ENCODE results near the gene FUCA2. TPM values are rescaled to one million over a fixed set of nuclear protein-coding genes. Genes with fewer than 3 reads are reported as not detected.

Gene FUCA2
- total RNA-seq, 1 experiment from 2014 or later, result 72.1 TPM

DNA sequence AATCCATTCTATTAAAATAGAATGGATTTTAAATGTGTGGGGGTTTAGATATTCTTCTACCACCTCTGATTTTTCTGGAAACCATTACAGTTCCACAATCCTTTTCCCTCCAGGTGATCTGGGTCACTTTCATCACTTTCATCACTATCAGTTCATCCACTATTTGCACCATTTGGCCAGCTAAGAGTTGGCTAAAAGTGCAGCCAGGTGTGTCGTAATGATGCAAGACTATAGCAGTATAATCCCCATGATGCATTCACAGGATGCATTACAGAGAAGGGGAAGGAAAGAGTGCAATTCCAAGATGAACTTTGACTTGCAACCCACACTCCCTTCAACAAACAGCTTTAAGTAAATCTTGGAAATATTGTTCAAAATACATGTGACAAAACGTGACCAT lies 4.9 kb downstream of the FUCA2 start:
- no peaks in the 10 kb centered on the region for H4K20me1 ChIP-seq (ENCODE audit: control insufficient read depth, insufficient read depth, insufficient read length)
- peaks cover 14 to 49% (median 25%) of the 10 kb centered on the region in 3 experiments; a peak in 6 of 7 replicates for H3K36me3 Mint-ChIP-seq (ENCODE audit: insufficient read depth in 1 of 3, low read depth in 3 of 3)
- H2AFZ ChIP-seq (ENCODE audit: low read length), result no peak overlapping the region
- no peaks in the 10 kb centered on the region for H3K9me3 ChIP-seq (ENCODE audit: control insufficient read depth, low read depth, low read length)
- H3K23me2 ChIP-seq (ENCODE audit: insufficient read length, low read depth, low read length, poor library complexity, severe bottlenecking), result peaks cover 7% of the 10 kb centered on the region
- WGBS (ENCODE audit: extremely low coverage, insufficient read length, low lambda C conversion rate), result no CpG with 5 or more reads among the region's 2 CpGs
- no peak overlapping the region for H4K5ac ChIP-seq (ENCODE audit: insufficient read length, low read depth, low read length)
- H3K4me3 Mint-ChIP-seq, result no peak overlapping the region
- no peaks in the 10 kb centered on the region for H3K79me2 ChIP-seq (ENCODE audit: insufficient read depth, low read length)
- H2AK5ac ChIP-seq (ENCODE audit: insufficient read length, low read length), result no peak overlapping the region
- no peaks in the 10 kb centered on the region for H3K27me3 ChIP-seq (ENCODE audit: insufficient read depth, low read length)
- H3T11ph ChIP-seq (ENCODE audit: low read length), result no peak overlapping the region
- H3K56ac ChIP-seq (ENCODE audit: insufficient read length, low read depth, low read length), result no peak overlapping the region
- H4K8ac ChIP-seq (replicated peaks; ENCODE audit: insufficient read length, low read depth, low read length), result no peak overlapping the region
- no peak overlapping the region for H3K27ac ChIP-seq (ENCODE audit: insufficient read length, low read depth, low read length)
- no peak overlapping the region for H3K18ac ChIP-seq (ENCODE audit: insufficient read length, low read depth, low read length)
- no peak overlapping the region for H2BK5ac ChIP-seq (ENCODE audit: insufficient read length, low read length)
- no peaks in the 10 kb centered on the region for H3K79me1 ChIP-seq (ENCODE audit: insufficient read depth, low read depth, low read length, poor library complexity, severe bottlenecking)
- H4K91ac ChIP-seq (ENCODE audit: insufficient read length, low read depth, low read length), result no peak overlapping the region
- no peak overlapping the region for H3K9ac ChIP-seq (ENCODE audit: extremely low read depth, insufficient read length, low read length)
- no peak overlapping the region for H3K4ac ChIP-seq (ENCODE audit: low read depth, low read length)
- peaks cover 6 to 8% of the 10 kb centered on the region in 2 experiments; a peak in 3 of 4 replicates for H3K4me1 Mint-ChIP-seq
- TF ChIP-seq, protein P1, sequence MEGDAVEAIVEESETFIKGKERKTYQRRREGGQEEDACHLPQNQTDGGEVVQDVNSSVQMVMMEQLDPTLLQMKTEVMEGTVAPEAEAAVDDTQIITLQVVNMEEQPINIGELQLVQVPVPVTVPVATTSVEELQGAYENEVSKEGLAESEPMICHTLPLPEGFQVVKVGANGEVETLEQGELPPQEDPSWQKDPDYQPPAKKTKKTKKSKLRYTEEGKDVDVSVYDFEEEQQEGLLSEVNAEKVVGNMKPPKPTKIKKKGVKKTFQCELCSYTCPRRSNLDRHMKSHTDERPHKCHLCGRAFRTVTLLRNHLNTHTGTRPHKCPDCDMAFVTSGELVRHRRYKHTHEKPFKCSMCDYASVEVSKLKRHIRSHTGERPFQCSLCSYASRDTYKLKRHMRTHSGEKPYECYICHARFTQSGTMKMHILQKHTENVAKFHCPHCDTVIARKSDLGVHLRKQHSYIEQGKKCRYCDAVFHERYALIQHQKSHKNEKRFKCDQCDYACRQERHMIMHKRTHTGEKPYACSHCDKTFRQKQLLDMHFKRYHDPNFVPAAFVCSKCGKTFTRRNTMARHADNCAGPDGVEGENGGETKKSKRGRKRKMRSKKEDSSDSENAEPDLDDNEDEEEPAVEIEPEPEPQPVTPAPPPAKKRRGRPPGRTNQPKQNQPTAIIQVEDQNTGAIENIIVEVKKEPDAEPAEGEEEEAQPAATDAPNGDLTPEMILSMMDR (conservative IDR thresholded peaks at IDR 0.05), result no peak
- H2BK120ac ChIP-seq (ENCODE audit: low read depth, low read length, poor library complexity, severe bottlenecking), result no peak overlapping the region
- H3K4me2 ChIP-seq (ENCODE audit: insufficient read depth, insufficient read length, low read length), result no peak overlapping the region
- H3K27ac Mint-ChIP-seq, result no peak overlapping the region
- no peak overlapping the region for H3K14ac ChIP-seq (ENCODE audit: insufficient read depth, low read length)
- H3K4me1 ChIP-seq (ENCODE audit: insufficient read depth, low read length), result no peaks in the 10 kb centered on the region
- no peak for DNase-seq
- no peak overlapping the region for H2BK15ac ChIP-seq (ENCODE audit: low read depth, low read length)
- H3K27me3 Mint-ChIP-seq (ENCODE audit: low read depth), result no peaks in the 10 kb centered on the region
- H2BK20ac ChIP-seq (ENCODE audit: low read depth, low read length, poor library complexity, severe bottlenecking), result no peak overlapping the region
- H3K9me3 Mint-ChIP-seq, result no peaks in the 10 kb centered on the region
- no peak overlapping the region for H3K23ac ChIP-seq (ENCODE audit: insufficient read length, low read depth, low read length)
- H2BK12ac ChIP-seq (ENCODE audit: insufficient read length, low read depth, low read length), result no peak overlapping the region
